Suprapubic skin (tissue), 3 donors: Measurements from ENCODE around the gene PRSS12.

Source experiments
- CTCF ChIP-seq, 2 donors: fragments of 200-600 bp in 1 of 2; fragments of 450-650 bp in 1 of 2; sonication (generic) in 1 of 2; IDR thresholded peaks; one replicate each; pipeline ENCODE4 v1.5.1; 2016 to 2019; ENCODE audit warnings: antibody characterized with exemption in 2 of 2, mild to moderate bottlenecking in 1 of 2, moderate library complexity in 1 of 2
- POLR2AphosphoS5 ChIP-seq, 3 donors: sonication (generic); formaldehyde crosslinking; IDR thresholded peaks; one replicate each; pipeline ENCODE4 v1.6.1; 2017; ENCODE audit warnings: antibody characterized with exemption in 3 of 3

DNA sequence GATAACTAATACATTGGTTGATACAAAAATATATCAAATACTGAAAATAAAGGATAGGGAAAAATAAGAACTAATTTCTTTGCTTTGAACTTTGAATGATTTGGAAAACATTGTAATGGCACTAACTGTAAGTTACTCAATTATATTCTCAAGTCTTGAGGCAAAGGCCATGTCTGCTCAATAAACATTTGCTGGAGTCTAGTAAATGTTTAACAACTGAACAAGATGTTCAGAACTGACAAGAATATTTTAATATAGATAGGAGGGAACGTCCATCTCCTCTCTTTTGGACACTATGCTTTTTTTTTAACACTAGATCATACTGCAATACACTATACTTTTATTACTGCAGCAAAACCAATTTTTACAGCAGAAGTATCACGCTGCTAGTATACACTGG is 76.2 kb downstream of the PRSS12 start:
- TF ChIP-seq CTCF (IDR thresholded peaks at IDR 0.05) (no peak), POLR2AphosphoS5 (IDR thresholded peaks at IDR 0.05) (no peak)
